Uterus (tissue), 4 donors: Measurements from ENCODE around the gene TRPV5. TPM values are rescaled to one million over a fixed set of nuclear protein-coding genes. Genes with fewer than 3 reads are reported as not detected.

Source experiments
- DNase-seq, 2 donors: peaks; one replicate each; pipeline ENCODE4 v3.0.0-alpha.2; 2019 to 2020
- H3K27ac ChIP-seq, 2 donors: fragments of 200-600 bp; sonication (generic); 1 replicate in 1 of 2; 2 replicates in 1 of 2; pipeline ENCODE4 v1.5.1; 2016 to 2018
- H3K27me3 ChIP-seq, 2 donors: fragments of 200-600 bp; sonication (generic); one replicate each; pipeline ENCODE4 v1.5.1; 2018 to 2019; ENCODE audit warnings: control low read depth in 1 of 2
- H3K36me3 ChIP-seq, 2 donors: fragments of 200-600 bp; sonication (generic); one replicate each; pipeline ENCODE4 v1.5.1; 2019; ENCODE audit warnings: control low read depth in 1 of 2
- H3K4me1 ChIP-seq, 2 donors: fragments of 200-600 bp; sonication (generic); one replicate each; pipeline ENCODE4 v1.5.1; 2018 to 2019; ENCODE audit warnings: control low read depth in 1 of 2
- H3K4me3 ChIP-seq, 2 donors: fragments of 200-600 bp; sonication (generic); 1 replicate in 1 of 2; 2 replicates in 1 of 2; pipeline ENCODE4 v1.5.1; 2018 to 2019; ENCODE audit warnings: mild to moderate bottlenecking in 1 of 2
- H3K9me3 ChIP-seq, 2 donors: fragments of 200-600 bp; sonication (generic); one replicate each; pipeline ENCODE4 v1.5.1; 2019; ENCODE audit warnings: control low read depth in 1 of 2
- POLR2A ChIP-seq, 2 donors: fragments of 450-650 bp; IDR thresholded peaks; one replicate each; pipeline ENCODE4 v1.6.1; 2016; ENCODE audit warnings: antibody characterized with exemption in 2 of 2, mild to moderate bottlenecking in 1 of 2, moderate library complexity in 1 of 2
- intact Hi-C: fragments of 100-400 bp; cut with DNase I; formaldehyde crosslinking; loops from one replicate; pipeline ENCODE4 v1.15.1; 2023; ENCODE audit warnings: low total_unique reads
- total RNA-seq, 4 donors: library from RNA; depleted of rRNA in 3 of 4; stranded (reverse); fragments of >200 nt in 3 of 4; gene quantifications; one replicate each; pipeline versions ENCODE4 v1.1.0 to v1.2.4, GENCODE V29; 2014 to 2023
- TF ChIP-seq, protein P1 (sequence below), 4 experiments: fragments of 200-600 bp in 2 of 4; fragments of 450-650 bp in 2 of 4; sonication (generic) in 2 of 4; IDR thresholded peaks; one replicate each; pipeline ENCODE4 v1.5.1; 2016 to 2019; ENCODE audit warnings: antibody characterized with exemption in 4 of 4, mild to moderate bottlenecking in 2 of 4, moderate library complexity in 1 of 4
- donor health status: DM: yes; HTN: yes; CAD: no.

Gene TRPV5
- total RNA-seq, 4 donors from 2014 or later = 0.34 TPM; not detected in 3

DNA sequence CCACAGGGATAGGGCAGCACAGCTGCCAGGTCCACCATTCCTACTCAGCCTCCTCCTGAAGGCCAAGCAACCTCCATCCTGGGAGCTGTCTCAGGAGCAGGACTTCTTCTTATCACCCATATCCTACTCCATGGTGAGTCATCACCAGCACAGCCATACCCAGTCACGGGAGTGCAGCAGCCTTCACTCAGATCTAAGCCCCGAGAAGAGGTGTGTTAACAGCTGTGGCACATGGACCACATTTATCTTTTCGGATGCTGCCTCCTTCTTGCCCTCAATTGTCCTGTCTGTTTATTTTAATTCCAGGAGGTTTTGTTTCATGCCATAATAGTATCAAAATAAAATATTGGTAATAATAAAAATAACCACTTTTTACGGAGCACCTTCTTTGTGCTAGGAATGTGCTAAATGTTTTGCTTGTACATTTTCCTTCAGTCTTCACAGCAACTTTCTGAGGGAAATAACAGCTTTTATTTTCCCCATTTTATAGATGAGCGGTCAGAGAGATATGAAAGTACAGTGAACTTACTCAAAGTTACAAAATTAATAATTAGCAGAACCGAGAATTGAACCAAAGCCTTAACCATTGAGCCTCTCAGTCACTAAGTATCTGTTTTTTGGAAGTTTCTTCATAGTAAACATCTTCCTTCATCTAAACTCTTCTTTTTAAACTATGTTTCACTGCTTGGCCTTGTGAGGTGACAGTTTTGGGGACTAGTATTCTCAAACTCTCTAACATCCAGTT is 31.1 kb upstream of the TRPV5 start:
- TF ChIP-seq, protein P1, sequence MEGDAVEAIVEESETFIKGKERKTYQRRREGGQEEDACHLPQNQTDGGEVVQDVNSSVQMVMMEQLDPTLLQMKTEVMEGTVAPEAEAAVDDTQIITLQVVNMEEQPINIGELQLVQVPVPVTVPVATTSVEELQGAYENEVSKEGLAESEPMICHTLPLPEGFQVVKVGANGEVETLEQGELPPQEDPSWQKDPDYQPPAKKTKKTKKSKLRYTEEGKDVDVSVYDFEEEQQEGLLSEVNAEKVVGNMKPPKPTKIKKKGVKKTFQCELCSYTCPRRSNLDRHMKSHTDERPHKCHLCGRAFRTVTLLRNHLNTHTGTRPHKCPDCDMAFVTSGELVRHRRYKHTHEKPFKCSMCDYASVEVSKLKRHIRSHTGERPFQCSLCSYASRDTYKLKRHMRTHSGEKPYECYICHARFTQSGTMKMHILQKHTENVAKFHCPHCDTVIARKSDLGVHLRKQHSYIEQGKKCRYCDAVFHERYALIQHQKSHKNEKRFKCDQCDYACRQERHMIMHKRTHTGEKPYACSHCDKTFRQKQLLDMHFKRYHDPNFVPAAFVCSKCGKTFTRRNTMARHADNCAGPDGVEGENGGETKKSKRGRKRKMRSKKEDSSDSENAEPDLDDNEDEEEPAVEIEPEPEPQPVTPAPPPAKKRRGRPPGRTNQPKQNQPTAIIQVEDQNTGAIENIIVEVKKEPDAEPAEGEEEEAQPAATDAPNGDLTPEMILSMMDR (IDR thresholded peaks at IDR 0.05) = no peak
- no peak for TF ChIP-seq POLR2A (IDR thresholded peaks at IDR 0.05)
- intact Hi-C loops = no loop called here
- H3K4me3 ChIP-seq = no peak overlapping the region
- DNase-seq = no peak
- no peak overlapping the region for H3K27ac ChIP-seq
- H3K36me3 ChIP-seq = no peaks in the 10 kb centered on the region
- H3K27me3 ChIP-seq = no peaks in the 10 kb centered on the region
- no peaks in the 10 kb centered on the region for H3K4me1 ChIP-seq
- no peaks in the 10 kb centered on the region for H3K9me3 ChIP-seq

DNA sequence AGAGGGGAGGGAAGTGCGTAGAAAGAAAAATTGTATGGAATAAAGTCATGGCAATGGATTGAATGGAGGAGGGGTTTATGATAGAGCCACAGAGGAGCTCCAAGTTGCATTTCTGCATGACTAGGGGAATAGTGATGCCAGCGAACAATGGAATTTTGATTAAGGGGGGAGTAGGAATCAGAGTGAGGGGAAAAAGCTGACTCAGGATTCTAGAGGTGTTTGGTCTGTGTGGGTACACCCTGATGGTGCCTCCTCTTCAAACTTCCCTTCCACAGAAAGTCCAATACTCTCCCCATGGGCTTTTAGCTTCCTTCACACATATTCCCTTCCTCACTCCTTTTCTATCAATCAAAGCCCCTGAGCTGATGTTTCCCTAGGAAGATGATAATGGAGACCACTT is 30.4 kb upstream of the TRPV5 start:
- TF ChIP-seq, protein P1 (IDR thresholded peaks at IDR 0.05) = no peak
- TF ChIP-seq POLR2A (IDR thresholded peaks at IDR 0.05) = no peak
- H3K36me3 ChIP-seq = no peaks in the 10 kb centered on the region
- DNase-seq = no peak
- H3K27me3 ChIP-seq = no peaks in the 10 kb centered on the region
- no peak overlapping the region for H3K4me3 ChIP-seq
- intact Hi-C loops = no loop called here
- no peak overlapping the region for H3K27ac ChIP-seq
- no peaks in the 10 kb centered on the region for H3K9me3 ChIP-seq
- no peaks in the 10 kb centered on the region for H3K4me1 ChIP-seq

DNA sequence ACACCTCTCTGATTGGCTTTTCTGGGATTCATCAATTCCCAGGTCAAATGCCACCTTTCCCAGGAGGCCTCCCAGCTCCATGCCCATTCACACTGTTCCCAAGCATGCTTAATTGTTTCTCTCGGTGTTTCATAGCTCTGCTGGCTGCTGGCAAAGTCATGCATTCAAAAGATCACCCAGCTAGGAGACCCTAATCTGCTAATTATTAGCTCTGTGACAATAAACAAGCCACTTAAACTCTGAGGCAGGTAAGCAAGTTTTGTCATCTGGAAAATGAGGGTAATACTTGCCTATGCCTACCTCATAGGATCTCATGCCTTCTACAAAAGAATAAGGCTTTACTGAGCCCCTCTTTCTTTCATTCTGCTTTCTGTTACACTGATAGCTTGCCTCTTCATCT is 29.4 kb upstream of the TRPV5 start:
- H3K4me1 ChIP-seq = no peaks in the 10 kb centered on the region
- H3K27ac ChIP-seq = no peak overlapping the region
- H3K27me3 ChIP-seq = no peaks in the 10 kb centered on the region
- DNase-seq = no peak
- H3K9me3 ChIP-seq = no peaks in the 10 kb centered on the region
- TF ChIP-seq, protein P1 (IDR thresholded peaks at IDR 0.05) = no peak
- no peak for TF ChIP-seq POLR2A (IDR thresholded peaks at IDR 0.05)
- intact Hi-C loops = no loop called here
- H3K4me3 ChIP-seq = no peak overlapping the region
- H3K36me3 ChIP-seq = no peaks in the 10 kb centered on the region

DNA sequence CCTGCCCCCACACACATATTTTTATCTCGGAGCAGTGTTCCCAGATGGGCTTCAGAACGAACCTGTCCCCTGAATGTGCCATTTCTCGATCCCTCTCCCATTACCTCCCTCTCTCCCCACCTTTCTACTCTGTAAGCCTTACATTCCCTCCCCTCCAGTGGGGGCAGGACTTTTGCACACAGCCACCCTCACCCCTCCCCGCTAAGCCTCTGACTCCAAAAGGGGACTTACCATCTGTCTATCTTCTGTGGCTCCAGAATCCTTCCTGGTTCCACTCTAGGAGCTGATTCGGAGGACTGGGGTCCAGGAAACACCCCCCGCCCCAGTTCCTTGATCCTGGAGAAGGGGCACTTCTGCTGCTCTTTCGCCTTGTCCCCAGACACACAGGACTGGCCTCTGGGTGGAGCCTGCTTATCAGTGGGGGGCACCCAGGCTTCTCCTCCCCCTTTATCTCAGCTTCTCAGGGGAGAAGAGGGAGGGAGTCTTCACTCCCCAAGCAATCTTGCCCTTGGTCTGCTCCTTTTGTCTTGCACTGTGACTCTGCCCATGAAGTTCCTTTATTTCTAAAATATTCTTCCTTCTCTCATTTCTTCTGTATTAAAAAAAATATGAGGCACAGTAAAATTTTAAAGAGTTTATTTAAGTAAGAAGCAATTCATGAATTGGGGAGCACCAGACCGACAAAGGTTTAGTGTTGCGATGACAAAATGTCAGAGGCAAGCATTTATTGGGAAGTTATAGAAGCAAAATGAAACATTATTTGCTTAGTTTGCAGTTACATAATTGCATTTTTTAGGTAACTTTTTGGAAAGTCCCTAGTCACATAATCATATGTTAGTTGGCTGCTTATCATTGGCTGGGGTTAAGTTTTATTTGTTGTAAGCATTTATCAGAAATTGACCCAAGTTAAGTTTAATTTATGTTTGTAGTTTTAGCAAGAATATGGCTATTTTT is 28.7 kb upstream of the TRPV5 start, which contains the start of gene KEL:
Gene KEL (minus strand): TSS at position 391 of the 954 bp plus-strand sequence. CDS start 157 bp downstream, at position 234.
- no peak for TF ChIP-seq POLR2A (IDR thresholded peaks at IDR 0.05)
- Histone ChIP-seq H3K36me3 (no peaks in the 10 kb centered on the region), H3K4me1 (no peaks in the 10 kb centered on the region), H3K27me3 (no peaks in the 10 kb centered on the region), H3K4me3 (no peak within 1 kb of the TSS), H3K9me3 (no peaks in the 10 kb centered on the region), H3K27ac (no peak within 1 kb of the TSS)
- no peak for DNase-seq
- intact Hi-C loops = no loop called here

DNA sequence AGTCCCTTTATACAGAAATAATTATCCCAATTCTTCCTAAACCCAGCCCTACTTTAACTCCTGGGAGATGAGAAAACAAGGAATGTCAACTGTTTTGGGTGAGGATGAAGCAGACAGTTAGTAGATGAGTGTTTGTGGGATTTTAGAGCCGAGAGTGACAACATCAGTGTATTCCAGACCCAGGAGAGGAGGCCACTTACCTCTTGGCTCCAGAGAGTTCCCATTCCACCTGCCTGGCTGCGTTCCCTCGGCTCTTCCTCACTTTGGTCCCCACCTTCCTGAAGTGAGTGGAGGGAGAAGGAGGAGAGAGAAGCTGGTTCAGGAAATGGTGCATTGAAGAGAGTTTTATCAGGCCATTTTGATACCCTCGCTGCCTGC is 28.0 kb upstream of the TRPV5 start:
- Histone ChIP-seq H3K4me3 (no peak overlapping the region), H3K27ac (no peak overlapping the region), H3K27me3 (no peaks in the 10 kb centered on the region), H3K4me1 (no peaks in the 10 kb centered on the region), H3K36me3 (no peaks in the 10 kb centered on the region), H3K9me3 (no peaks in the 10 kb centered on the region)
- no peak for DNase-seq
- TF ChIP-seq POLR2A (IDR thresholded peaks at IDR 0.05) = no peak
- TF ChIP-seq, protein P1 (IDR thresholded peaks at IDR 0.05) = no peak
- intact Hi-C loops = no loop called here
